CD8-positive, alpha-beta memory T cell (primary cell): ENCODE data around the gene SIPA1L2. TPM values are rescaled to one million over a fixed set of nuclear protein-coding genes. Genes with fewer than 3 reads are reported as not detected.
"Not testable (repeated sequence)": the region's sequence is repeated elsewhere in the genome, so short reads cannot be mapped to it uniquely, and the experiment has no call there.

Experiments
- CTCF ChIA-PET: fragments of 350-600 bp; sonication (Branson Sonifier 250); formaldehyde crosslinking; loops from one replicate; lab custom pipeline; 2021; ENCODE audit warnings: antibody characterized with exemption; lab: Charles Lee
- POLR2A ChIA-PET: fragments of 350-600 bp; sonication (Branson Sonifier 250); formaldehyde crosslinking; loops from one replicate; lab custom pipeline; 2021; ENCODE audit warnings: antibody characterized with exemption; lab: Charles Lee
- DNase-seq, 5 donors: peaks; one replicate each; pipeline versions ENCODE4 v3.0.0 to v3.0.0-alpha.2; 2020 to 2022; ENCODE audit warnings: mixed read lengths in 1 of 5
- H3K27ac ChIP-seq: one replicate; pipeline ENCODE4 v1.7.0; 2013; ENCODE audit warnings: low read depth, mild to moderate bottlenecking, low read length, moderate library complexity
- H3K27me3 ChIP-seq: 2 replicates; pipeline ENCODE4 v1.7.0; 2013; ENCODE audit warnings: low read length, mild to moderate bottlenecking; ENCODE audit not compliant: insufficient read depth, poor library complexity, severe bottlenecking
- H3K36me3 ChIP-seq: 2 replicates; pipeline ENCODE4 v1.7.0; 2013; ENCODE audit warnings: mild to moderate bottlenecking, low read length, moderate library complexity; ENCODE audit not compliant: insufficient read depth
- H3K4me1 ChIP-seq: 2 replicates; pipeline ENCODE4 v1.7.0; 2013; ENCODE audit warnings: mild to moderate bottlenecking, low read length, moderate library complexity; ENCODE audit not compliant: insufficient read depth
- H3K4me3 ChIP-seq: 2 replicates; pipeline ENCODE4 v1.7.0; 2013; ENCODE audit warnings: mild to moderate bottlenecking, low read length
- H3K9me3 ChIP-seq: 2 replicates; pipeline ENCODE4 v1.7.0; 2013; ENCODE audit warnings: mild to moderate bottlenecking, low read length
- H3K27ac Mint-ChIP-seq, 8 donors: one replicate each; pipeline ENCODE4 v1.8.0; 2020 to 2021; ENCODE audit warnings: mixed read lengths in 8 of 8, mild to moderate bottlenecking in 6 of 8, inconsistent platforms in 3 of 8, moderate library complexity in 3 of 8
- H3K27me3 Mint-ChIP-seq, 2 donors: one replicate each; pipeline ENCODE4 v1.8.0; 2020 to 2021; ENCODE audit warnings: mixed read lengths in 2 of 2, mild to moderate bottlenecking in 1 of 2, moderate library complexity in 1 of 2
- H3K36me3 Mint-ChIP-seq, 3 donors: one replicate each; pipeline ENCODE4 v1.8.0; 2020 to 2021; ENCODE audit warnings: mixed read lengths in 3 of 3, inconsistent platforms in 1 of 3, mild to moderate bottlenecking in 1 of 3
- H3K4me1 Mint-ChIP-seq, 3 donors: one replicate each; pipeline ENCODE4 v1.8.0; 2020 to 2021; ENCODE audit warnings: mixed read lengths in 3 of 3, inconsistent platforms in 1 of 3, mild to moderate bottlenecking in 1 of 3
- H3K4me3 Mint-ChIP-seq, 7 donors: one replicate each; pipeline ENCODE4 v1.8.0; 2020 to 2021; ENCODE audit warnings: mixed read lengths in 7 of 7, mild to moderate bottlenecking in 6 of 7, moderate library complexity in 4 of 7, inconsistent platforms in 2 of 7
- H3K9me3 Mint-ChIP-seq, 5 donors: one replicate each; pipeline ENCODE4 v1.8.0; 2020 to 2022; ENCODE audit warnings: mixed read lengths in 5 of 5, mild to moderate bottlenecking in 3 of 5, moderate library complexity in 2 of 5, inconsistent platforms in 1 of 5
- polyA plus RNA-seq: library from polyadenylated mRNA; unstranded; fragments of 300-500 nt; fragmentation: Illumina TruSeq; gene quantifications from one replicate; pipeline ENCODE4 v1.2.3, GENCODE V29; 2021
- total RNA-seq, 2 experiments: library from RNA; stranded (reverse); gene quantifications; one replicate each; pipeline ENCODE4 v1.2.3, GENCODE V29; 2021

Gene SIPA1L2
- total and polyA plus RNA-seq, 3 experiments from 2014 or later, result 1.4 to 12.2 (median 10.0) TPM

DNA sequence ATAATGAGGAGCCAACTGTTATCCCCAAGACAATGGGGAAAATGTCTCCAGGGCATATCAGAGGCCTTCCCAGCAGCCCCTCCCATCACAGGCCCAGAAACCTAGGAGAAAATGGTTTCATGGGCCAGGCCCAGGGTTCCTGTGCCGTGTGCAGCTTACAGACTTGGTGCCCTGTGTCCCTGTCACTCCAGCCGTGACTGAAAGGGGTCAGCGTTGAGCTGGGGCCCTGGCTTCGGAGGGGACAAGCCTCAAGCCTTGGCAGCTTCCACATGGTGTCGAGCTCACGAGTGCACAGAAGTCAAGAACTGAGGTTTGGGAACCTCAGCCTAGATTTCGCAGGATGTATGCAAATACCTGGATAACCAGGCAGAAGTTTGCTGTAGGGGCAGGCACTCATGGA, 18.1 kb downstream of the SIPA1L2 start:
- Histone ChIP-seq H3K9me3 (no peaks in the 10 kb centered on the region), H3K36me3 (no peaks in the 10 kb centered on the region), H3K27ac (no peak overlapping the region), H3K4me3 (no peak overlapping the region), H3K27me3 (no peaks in the 10 kb centered on the region), H3K4me1 (no peaks in the 10 kb centered on the region)
- Mint-ChIP-seq H3K36me3 (peaks cover 0 to 9% (median 5%) of the 10 kb centered on the region in 3 donors), H3K27me3 (peaks cover 3 to 12% of the 10 kb centered on the region in 2 donors), H3K27ac (no peak overlapping the region), H3K9me3 (no peaks in the 10 kb centered on the region), H3K4me1 (peaks cover 16 to 36% (median 22%) of the 10 kb centered on the region in 3 donors), H3K4me3 (no peak overlapping the region)
- ChIA-PET CTCF (interaction anchor here (1.6 kb wide), 1 partner anchor 15 kb away, joined by 4 read pairs; no protein-coding TSS in a partner anchor), POLR2A (no interaction called here)
- DNase-seq, result no peak

DNA sequence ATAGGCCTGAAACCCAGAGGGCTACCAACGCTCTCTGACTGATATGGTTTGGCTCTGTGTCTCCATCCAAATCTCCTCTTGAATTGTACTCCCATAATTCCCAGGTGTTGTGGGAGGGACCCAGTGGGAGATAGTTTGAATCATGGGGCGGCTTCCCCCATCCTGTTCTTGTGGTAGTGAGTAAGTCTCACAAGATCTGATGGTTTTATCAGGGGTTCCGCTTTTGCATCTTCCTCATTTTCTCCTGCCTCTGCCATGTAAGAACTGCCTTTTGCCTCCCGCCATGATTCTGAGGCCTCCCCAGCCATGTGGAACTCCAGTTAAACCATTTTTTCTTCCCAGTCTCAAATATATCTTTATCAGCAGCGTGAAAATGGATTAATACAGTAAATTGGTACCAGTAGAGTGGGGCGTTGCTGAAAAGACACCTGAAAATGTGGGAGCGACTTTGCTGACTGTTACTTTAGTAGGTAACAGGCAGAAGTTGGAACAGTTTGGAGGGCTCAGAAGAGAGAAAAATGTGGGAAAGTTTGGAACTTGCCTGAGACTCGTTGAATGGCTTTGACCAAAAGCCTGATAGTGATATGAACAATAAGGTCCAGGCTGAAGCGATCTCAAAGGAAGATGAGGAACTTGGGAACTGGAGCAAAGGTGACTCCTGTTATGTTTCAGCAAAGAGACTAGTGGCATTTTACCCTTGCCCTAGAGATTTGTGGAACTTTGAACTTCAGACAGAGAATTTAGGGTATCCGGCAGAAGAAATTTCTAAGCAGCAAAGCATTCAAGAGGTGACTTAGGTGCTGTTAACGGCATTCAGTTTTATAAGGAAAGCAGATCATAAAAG, 18.8 kb downstream of the SIPA1L2 start:
- H3K9me3 Mint-ChIP-seq, H3K27ac Mint-ChIP-seq, H3K4me3 ChIP-seq, H3K27ac ChIP-seq, H3K27me3 ChIP-seq, H3K36me3 Mint-ChIP-seq, H3K36me3 ChIP-seq, DNase-seq, H3K4me1 ChIP-seq, H3K9me3 ChIP-seq, POLR2A ChIA-PET, H3K4me3 Mint-ChIP-seq: not testable (repeated sequence)
- CTCF ChIA-PET, result interaction anchor here (1.6 kb wide), 1 partner anchor 16 kb away, joined by 4 read pairs; no protein-coding TSS in a partner anchor
- Mint-ChIP-seq H3K4me1 (peaks cover 16 to 36% (median 22%) of the 10 kb centered on the region in 3 donors), H3K27me3 (peaks cover 3 to 12% of the 10 kb centered on the region in 2 donors)

DNA sequence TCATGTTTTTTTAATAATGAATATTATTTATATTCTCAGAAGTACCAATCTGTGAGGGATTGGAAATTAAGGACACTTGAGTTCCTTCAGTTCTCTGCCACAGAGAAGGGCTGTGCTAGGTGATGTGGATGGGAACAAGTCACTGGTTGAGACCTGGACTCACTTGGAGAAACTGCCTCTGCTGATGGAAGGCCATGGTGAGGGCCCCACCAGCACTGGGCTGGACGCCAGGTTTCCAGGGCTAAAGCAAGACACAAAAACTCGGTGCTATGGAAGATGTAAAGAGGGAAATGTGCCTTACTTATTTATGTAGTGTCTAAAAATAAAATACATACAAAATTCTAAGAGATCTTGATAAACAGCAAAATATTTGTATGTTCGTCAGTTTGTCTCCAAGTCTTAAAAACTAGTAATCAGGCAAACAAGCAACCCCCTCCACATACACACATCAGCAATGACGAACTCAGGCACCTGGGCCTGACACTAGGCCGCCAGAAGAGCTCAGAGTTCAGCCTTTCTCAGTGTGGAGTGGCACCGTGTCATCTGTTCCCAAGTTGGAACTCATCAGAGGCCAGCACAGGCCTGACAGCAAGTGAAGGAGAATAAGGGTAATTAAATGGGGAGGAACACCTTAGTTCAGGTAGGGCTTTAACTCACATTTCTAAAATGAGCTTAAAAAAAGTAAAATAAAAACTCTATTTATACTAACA, 19.6 kb downstream of the SIPA1L2 start:
- peak overlapping the region in 3 of 8 donors; percentile 8 to 48 (median 17) for H3K27ac Mint-ChIP-seq
- POLR2A ChIA-PET, result no interaction called here
- CTCF ChIA-PET, result no interaction called here
- Histone ChIP-seq H3K9me3 (no peaks in the 10 kb centered on the region), H3K36me3 (no peaks in the 10 kb centered on the region), H3K4me1 (no peaks in the 10 kb centered on the region), H3K4me3 (no peak overlapping the region), H3K27me3 (no peaks in the 10 kb centered on the region), H3K27ac (no peak overlapping the region)
- no peaks in the 10 kb centered on the region for H3K9me3 Mint-ChIP-seq
- H3K27me3 Mint-ChIP-seq, result peaks cover 3 to 12% of the 10 kb centered on the region in 2 donors
- DNase-seq, result no peak
- peak overlapping the region in 1 of 7 donors; percentile 72 for H3K4me3 Mint-ChIP-seq
- H3K36me3 Mint-ChIP-seq, result peaks cover 0 to 7% (median 5%) of the 10 kb centered on the region in 3 donors
- peaks cover 16 to 36% (median 22%) of the 10 kb centered on the region in 3 donors for H3K4me1 Mint-ChIP-seq

DNA sequence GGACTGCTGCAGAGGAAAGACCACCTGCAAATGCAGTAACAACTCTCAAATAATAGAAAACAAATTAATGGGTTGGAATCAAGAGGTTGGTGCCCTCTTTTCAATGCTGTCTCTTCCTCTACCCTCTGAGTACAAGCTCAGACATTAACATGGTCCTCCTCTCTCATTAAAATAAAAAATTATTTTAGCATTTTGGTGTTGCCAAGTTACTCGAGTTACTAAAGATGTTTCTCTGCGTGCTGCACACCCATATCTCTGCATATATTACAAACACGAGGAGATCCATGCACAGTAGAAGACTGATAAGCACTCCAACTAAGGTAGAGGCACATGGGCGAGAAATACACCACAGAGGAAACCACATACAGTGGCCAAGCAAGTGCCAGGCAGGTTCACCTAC, 21.5 kb downstream of the SIPA1L2 start:
- POLR2A ChIA-PET, result no interaction called here

DNA sequence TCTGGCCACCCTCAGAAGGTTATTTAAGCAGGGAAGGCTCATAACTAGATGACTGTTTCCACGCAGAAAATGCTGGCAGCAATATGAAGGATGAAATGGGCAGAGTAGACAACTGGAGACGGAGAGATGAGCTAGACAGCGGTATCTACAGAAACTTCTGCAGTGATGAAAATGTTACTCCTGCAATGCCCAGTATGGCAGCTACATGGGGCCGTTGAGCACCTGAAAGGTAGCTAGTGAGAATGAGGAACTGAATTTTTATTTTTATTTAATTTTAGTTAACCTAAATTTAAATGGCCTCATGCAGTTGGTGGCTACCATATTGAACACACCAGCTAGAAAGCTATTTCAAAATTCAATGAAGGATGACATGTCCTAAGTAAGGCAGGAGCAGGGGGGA, 27.3 kb downstream of the SIPA1L2 start:
- Mint-ChIP-seq H3K9me3 (no peaks in the 10 kb centered on the region), H3K4me3 (no peak overlapping the region), H3K36me3 (peaks cover 0 to 4% (median 3%) of the 10 kb centered on the region in 3 donors), H3K27ac (peak overlapping the region in 1 of 8 donors; percentile 2), H3K4me1 (peaks cover 29 to 46% (median 38%) of the 10 kb centered on the region in 3 donors), H3K27me3 (no peaks in the 10 kb centered on the region)
- POLR2A ChIA-PET, result no interaction called here
- no peak for DNase-seq
- no peaks in the 10 kb centered on the region for H3K9me3 ChIP-seq
- no peak overlapping the region for H3K27ac ChIP-seq
- H3K36me3 ChIP-seq, result no peaks in the 10 kb centered on the region
- H3K4me1 ChIP-seq, result peaks cover 7% of the 10 kb centered on the region
- no peak overlapping the region for H3K4me3 ChIP-seq
- CTCF ChIA-PET, result interaction anchor here (1.1 kb wide), 1 partner anchor 19 kb away, joined by 3 read pairs; no protein-coding TSS in a partner anchor
- H3K27me3 ChIP-seq, result no peaks in the 10 kb centered on the region

More for the DNA sequence above, 21.5 kb downstream of the SIPA1L2 start:
- DNase-seq, result no peak
- H3K36me3 ChIP-seq, result no peaks in the 10 kb centered on the region
- H3K4me3 Mint-ChIP-seq, result no peak overlapping the region
- peaks cover 0 to 9% (median 7%) of the 10 kb centered on the region in 3 donors for H3K36me3 Mint-ChIP-seq
- no peak overlapping the region for H3K4me3 ChIP-seq
- H3K4me1 Mint-ChIP-seq, result peaks cover 5 to 25% (median 13%) of the 10 kb centered on the region in 3 donors
- no peaks in the 10 kb centered on the region for H3K9me3 Mint-ChIP-seq
- H3K27ac Mint-ChIP-seq, result no peak overlapping the region
- H3K27ac ChIP-seq, result no peak overlapping the region
- H3K27me3 Mint-ChIP-seq, result no peaks in the 10 kb centered on the region
- no peaks in the 10 kb centered on the region for H3K4me1 ChIP-seq
- H3K27me3 ChIP-seq, result no peaks in the 10 kb centered on the region
- no peaks in the 10 kb centered on the region for H3K9me3 ChIP-seq
- CTCF ChIA-PET, result no interaction called here

DNA sequence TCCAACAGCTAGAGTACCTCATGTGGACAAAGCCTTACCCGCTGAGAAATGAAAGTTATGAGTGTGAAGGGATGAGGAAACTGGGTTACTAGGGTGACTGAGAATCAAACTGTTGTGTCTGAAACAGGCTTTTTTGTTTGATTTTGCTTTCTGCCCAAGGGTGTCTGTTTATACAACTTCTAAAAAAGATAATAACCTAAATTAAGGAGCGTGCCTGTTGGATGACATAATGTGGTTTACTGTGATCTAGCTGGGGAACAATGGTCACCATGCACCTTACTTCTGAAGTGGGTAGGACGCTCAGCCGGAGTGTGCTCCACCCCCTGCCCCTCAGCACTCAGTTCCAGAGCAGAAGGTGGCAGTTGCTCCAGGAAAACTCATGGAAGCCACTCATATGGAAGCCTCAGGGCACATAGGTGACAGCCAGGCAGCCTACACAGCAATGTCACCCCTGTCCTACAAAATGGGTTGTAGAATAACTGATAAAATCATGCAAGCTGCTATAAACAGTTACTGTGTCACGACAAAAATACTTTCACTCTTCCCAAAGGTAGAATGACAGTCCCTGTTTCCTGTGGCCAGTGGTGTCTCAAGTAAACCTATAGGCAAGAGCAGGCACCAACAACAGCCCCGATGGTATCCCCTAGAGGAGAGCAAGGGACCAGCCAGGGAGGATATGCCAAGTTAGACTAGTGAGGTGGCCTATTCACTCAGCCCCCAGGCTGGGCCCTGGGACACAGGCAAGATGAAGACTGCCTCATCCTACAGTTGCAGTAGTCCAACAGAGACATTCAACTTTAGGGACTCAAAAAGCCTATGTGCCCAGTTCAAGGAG, 29.3 kb downstream of the SIPA1L2 start:
- Histone ChIP-seq H3K27me3 (no peaks in the 10 kb centered on the region), H3K27ac (no peak overlapping the region), H3K4me1 (peaks cover 7% of the 10 kb centered on the region), H3K36me3 (no peaks in the 10 kb centered on the region), H3K4me3 (no peak overlapping the region), H3K9me3 (no peaks in the 10 kb centered on the region)
- POLR2A ChIA-PET, result interaction anchor here (0.6 to 0.7 kb wide), 2 partner anchors 22 to 212 kb away, joined by 3 to 9 read pairs; no protein-coding TSS in a partner anchor
- Mint-ChIP-seq H3K4me1 (peaks cover 41 to 66% (median 54%) of the 10 kb centered on the region in 3 donors), H3K9me3 (no peaks in the 10 kb centered on the region), H3K27me3 (no peaks in the 10 kb centered on the region), H3K4me3 (peak overlapping the region; percentile 49 to 71 (median 64)), H3K36me3 (peaks cover 0 to 4% (median 3%) of the 10 kb centered on the region in 3 donors), H3K27ac (peak overlapping the region; percentile 60 to 89 (median 77))
- CTCF ChIA-PET, result interaction anchor here (0.9 to 1.7 kb wide), 2 partner anchors 12 to 27 kb away, joined by 3 to 5 read pairs; no protein-coding TSS in a partner anchor
- DNase-seq, result no peak
